Measurements from ENCODE around the gene MTMR3.

The MTMR3 gene

GRCh38 chr22:30000566-30000965 is 117.6 kb downstream of the MTMR3 start:
- no peaks in the 10 kb centered on the region for H3K27me3 Mint-ChIP-seq
- no peaks in the 10 kb centered on the region for H3K9me3 Mint-ChIP-seq
- peaks cover 10 to 20% of the 10 kb centered on the region in 2 donors for H3K36me3 Mint-ChIP-seq
- ATAC-seq (replicated peaks) (no peak), DNase-seq (no peak)
- no peak overlapping the region for H3K27ac Mint-ChIP-seq
- no peak overlapping the region for H3K4me3 Mint-ChIP-seq
- H3K4me1 Mint-ChIP-seq = no peaks in the 10 kb centered on the region

GRCh38 chr22:30001459-30001858 is 118.5 kb downstream of the MTMR3 start:
- H3K27me3 Mint-ChIP-seq = no peaks in the 10 kb centered on the region
- no peak overlapping the region for H3K4me3 Mint-ChIP-seq
- DNase-seq (no peak), ATAC-seq (replicated peaks) (no peak)
- H3K27ac Mint-ChIP-seq = no peak overlapping the region
- H3K9me3 Mint-ChIP-seq = no peaks in the 10 kb centered on the region
- no peaks in the 10 kb centered on the region for H3K4me1 Mint-ChIP-seq
- H3K36me3 Mint-ChIP-seq = peaks cover 10 to 20% of the 10 kb centered on the region in 2 donors

GRCh38 chr22:30002861-30003486 is 120.0 kb downstream of the MTMR3 start:
- Mint-ChIP-seq H3K27me3 (no peaks in the 10 kb centered on the region), H3K36me3 (peaks cover 13 to 26% of the 10 kb centered on the region in 2 donors), H3K4me3 (no peak overlapping the region), H3K4me1 (no peaks in the 10 kb centered on the region), H3K27ac (no peak overlapping the region), H3K9me3 (no peaks in the 10 kb centered on the region)
- no peak for DNase-seq
- ATAC-seq (replicated peaks) = no peak

GRCh38 chr22:30004101-30004500 is 121.1 kb downstream of the MTMR3 start:
- Mint-ChIP-seq H3K36me3 (peaks cover 13 to 24% of the 10 kb centered on the region in 2 donors), H3K4me1 (no peaks in the 10 kb centered on the region), H3K9me3 (no peaks in the 10 kb centered on the region), H3K27ac (no peak overlapping the region), H3K27me3 (no peaks in the 10 kb centered on the region), H3K4me3 (no peak overlapping the region)
- no peak for DNase-seq
- ATAC-seq (replicated peaks) = no peak

GRCh38 chr22:30004694-30005093 is 121.7 kb downstream of the MTMR3 start:
- Mint-ChIP-seq H3K9me3 (no peaks in the 10 kb centered on the region), H3K27me3 (no peaks in the 10 kb centered on the region), H3K36me3 (peaks cover 13 to 24% of the 10 kb centered on the region in 2 donors), H3K4me3 (no peak overlapping the region), H3K4me1 (no peaks in the 10 kb centered on the region), H3K27ac (no peak overlapping the region)
- no peak for DNase-seq
- ATAC-seq (replicated peaks) = no peak

GRCh38 chr22:30005213-30005857 is 122.4 kb downstream of the MTMR3 start:
- Mint-ChIP-seq H3K4me1 (no peaks in the 10 kb centered on the region), H3K36me3 (peaks cover 17 to 24% of the 10 kb centered on the region in 2 donors), H3K9me3 (no peaks in the 10 kb centered on the region), H3K4me3 (no peak overlapping the region), H3K27ac (no peak overlapping the region), H3K27me3 (no peaks in the 10 kb centered on the region)
- ATAC-seq (replicated peaks) (peak; percentile 51 to 70), DNase-seq (peak; percentile 21)

GRCh38 chr22:30007361-30007760 is 124.4 kb downstream of the MTMR3 start:
- Mint-ChIP-seq H3K27ac (no peak overlapping the region), H3K9me3 (no peaks in the 10 kb centered on the region), H3K4me1 (no peaks in the 10 kb centered on the region), H3K36me3 (peaks cover 20 to 23% of the 10 kb centered on the region in 2 donors), H3K27me3 (no peaks in the 10 kb centered on the region), H3K4me3 (no peak overlapping the region)
- ATAC-seq (replicated peaks) (no peak), DNase-seq (no peak)

- H3K4me3 Mint-ChIP-seq = no peak overlapping the region
- peaks cover 22 to 24% of the 10 kb centered on the region in 2 donors for H3K36me3 Mint-ChIP-seq
- ATAC-seq (replicated peaks) = no peak
- no peak for DNase-seq
- H3K27ac Mint-ChIP-seq = no peak overlapping the region
- no peaks in the 10 kb centered on the region for H3K9me3 Mint-ChIP-seq
- H3K27me3 Mint-ChIP-seq = no peaks in the 10 kb centered on the region
- no peaks in the 10 kb centered on the region for H3K4me1 Mint-ChIP-seq
Observed at GRCh38 chr22:30008401-30008800, 125.4 kb downstream of the MTMR3 start.

GRCh38 chr22:30009478-30009877 is 126.5 kb downstream of the MTMR3 start:
- Mint-ChIP-seq H3K27ac (no peak overlapping the region), H3K4me1 (no peaks in the 10 kb centered on the region), H3K27me3 (no peaks in the 10 kb centered on the region), H3K4me3 (no peak overlapping the region), H3K36me3 (peaks cover 27 to 31% of the 10 kb centered on the region in 2 donors), H3K9me3 (no peaks in the 10 kb centered on the region)
- ATAC-seq (replicated peaks) (no peak), DNase-seq (no peak)

GRCh38 chr22:30010789-30011405 is 127.9 kb downstream of the MTMR3 start:
- no peak for ATAC-seq (replicated peaks)
- Mint-ChIP-seq H3K27ac (no peak overlapping the region), H3K4me1 (no peaks in the 10 kb centered on the region), H3K4me3 (no peak overlapping the region), H3K27me3 (no peaks in the 10 kb centered on the region), H3K9me3 (no peaks in the 10 kb centered on the region), H3K36me3 (peaks cover 33 to 41% of the 10 kb centered on the region in 2 donors)
- DNase-seq = no peak

- H3K4me3 Mint-ChIP-seq = no peak overlapping the region
- H3K36me3 Mint-ChIP-seq = peaks cover 40 to 49% of the 10 kb centered on the region in 2 donors
- no peaks in the 10 kb centered on the region for H3K27me3 Mint-ChIP-seq
- DNase-seq = no peak
- no peak for ATAC-seq (replicated peaks)
- no peak overlapping the region for H3K27ac Mint-ChIP-seq
- H3K4me1 Mint-ChIP-seq = no peaks in the 10 kb centered on the region
- no peaks in the 10 kb centered on the region for H3K9me3 Mint-ChIP-seq
Observed at GRCh38 chr22:30013201-30013600, 130.2 kb downstream of the MTMR3 start.

GRCh38 chr22:30014244-30014643 is 131.3 kb downstream of the MTMR3 start:
- ATAC-seq (replicated peaks) (no peak), DNase-seq (no peak)
- H3K4me3 Mint-ChIP-seq = no peak overlapping the region
- H3K36me3 Mint-ChIP-seq = peaks cover 40 to 48% of the 10 kb centered on the region in 2 donors
- no peak overlapping the region for H3K27ac Mint-ChIP-seq
- H3K27me3 Mint-ChIP-seq = no peaks in the 10 kb centered on the region
- no peaks in the 10 kb centered on the region for H3K9me3 Mint-ChIP-seq
- H3K4me1 Mint-ChIP-seq = no peaks in the 10 kb centered on the region

GRCh38 chr22:30015229-30015797 is 132.3 kb downstream of the MTMR3 start:
- Mint-ChIP-seq H3K4me3 (no peak overlapping the region), H3K36me3 (peaks cover 42 to 55% of the 10 kb centered on the region in 2 donors), H3K27me3 (no peaks in the 10 kb centered on the region), H3K4me1 (no peaks in the 10 kb centered on the region), H3K9me3 (no peaks in the 10 kb centered on the region), H3K27ac (no peak overlapping the region)
- no peak for DNase-seq
- ATAC-seq (replicated peaks) = no peak

- DNase-seq (no peak), ATAC-seq (replicated peaks) (no peak)
- H3K36me3 Mint-ChIP-seq = peaks cover 45 to 60% of the 10 kb centered on the region in 2 donors
- no peaks in the 10 kb centered on the region for H3K27me3 Mint-ChIP-seq
- H3K27ac Mint-ChIP-seq = no peak overlapping the region
- no peak overlapping the region for H3K4me3 Mint-ChIP-seq
- no peaks in the 10 kb centered on the region for H3K9me3 Mint-ChIP-seq
- no peaks in the 10 kb centered on the region for H3K4me1 Mint-ChIP-seq
Observed at GRCh38 chr22:30015846-30016245, 132.9 kb downstream of the MTMR3 start.

GRCh38 chr22:30016596-30016995 is 133.6 kb downstream of the MTMR3 start:
- Mint-ChIP-seq H3K4me3 (no peak overlapping the region), H3K27me3 (no peaks in the 10 kb centered on the region), H3K9me3 (no peaks in the 10 kb centered on the region), H3K27ac (no peak overlapping the region), H3K4me1 (no peaks in the 10 kb centered on the region), H3K36me3 (peaks cover 46 to 67% of the 10 kb centered on the region in 2 donors)
- DNase-seq (no peak), ATAC-seq (replicated peaks) (no peak)
